ENCODE results near the gene C2CD5. TPM values are rescaled to one million over a fixed set of nuclear protein-coding genes. Genes with fewer than 3 reads are reported as not detected.
"Not testable (repeated sequence)": the region's sequence is repeated elsewhere in the genome, so short reads cannot be mapped to it uniquely, and the experiment has no call there.

Gene C2CD5
- total and polyA plus RNA-seq, 2 donors = 26.5 to 45.7 TPM

DNA sequence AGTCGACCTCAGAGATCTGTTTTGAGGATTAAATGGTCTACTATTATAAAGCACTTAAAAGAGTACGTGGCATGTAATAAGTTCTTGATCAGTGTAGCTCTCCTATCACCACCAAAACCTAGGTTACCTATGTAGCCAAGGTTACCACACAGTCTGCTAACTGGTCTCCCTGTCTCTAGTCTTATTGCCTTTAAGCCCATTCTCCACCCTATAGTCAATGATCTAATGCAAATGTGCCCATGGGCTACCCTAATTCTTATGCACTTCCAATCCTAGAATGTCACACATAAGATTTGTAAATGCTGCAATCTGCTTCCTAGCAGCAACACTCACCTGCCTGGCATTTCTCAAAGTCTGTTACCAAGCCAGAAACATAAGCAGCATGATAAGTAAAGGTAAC is 44.9 kb downstream of the C2CD5 start:
- no peak for DNase-seq (ENCODE audit: low read depth in 6 of 9, low spot score in 9 of 9)
- Histone ChIP-seq H3K4me3 (ENCODE audit: low read length in 2 of 2) (no peak overlapping the region), H3K9me3 (ENCODE audit: control insufficient read depth in 2 of 2, insufficient read depth in 1 of 2, low read length in 1 of 2) (no peaks in the 10 kb centered on the region), H3K36me3 (ENCODE audit: control insufficient read depth in 2 of 2, insufficient read depth in 2 of 2, low read length in 1 of 2) (peaks cover 3 to 15% of the 10 kb centered on the region in 2 donors), H3K27me3 (ENCODE audit: control insufficient read depth in 2 of 2, insufficient read depth in 1 of 2, low read length in 1 of 2) (no peaks in the 10 kb centered on the region), H3K27ac (ENCODE audit: low read depth in 1 of 2, low read length in 1 of 2) (no peak overlapping the region), H3K4me1 (ENCODE audit: control insufficient read depth in 2 of 2, insufficient read depth in 2 of 2, low read length in 2 of 2) (no peaks in the 10 kb centered on the region)
- 97% methylated on average over 2 of the region's 2 CpGs for WGBS

DNA sequence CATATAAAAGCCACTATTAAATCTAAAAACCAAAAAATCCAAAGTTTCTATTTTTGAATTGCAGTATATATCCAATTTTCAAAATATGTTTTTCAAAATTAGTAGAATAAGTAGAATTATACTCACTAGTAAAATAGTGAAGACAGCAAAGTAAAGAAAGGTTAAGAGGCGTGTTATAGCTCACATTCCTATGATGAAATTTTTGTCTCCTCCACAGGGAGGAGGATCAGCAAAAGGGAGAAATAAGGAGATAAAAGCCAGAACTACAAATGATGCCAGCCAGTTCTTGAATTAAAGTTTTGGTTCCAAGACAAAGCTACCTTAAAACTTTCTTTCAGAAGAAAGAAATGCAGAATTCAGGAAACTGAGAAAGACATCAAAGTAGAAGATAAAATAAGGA is 50.0 kb downstream of the C2CD5 start:
- H3K4me3 ChIP-seq (ENCODE audit: low read length in 2 of 2) = no peak overlapping the region
- no peaks in the 10 kb centered on the region for H3K27me3 ChIP-seq (ENCODE audit: control insufficient read depth in 2 of 2, insufficient read depth in 1 of 2, low read length in 1 of 2)
- H3K9me3 ChIP-seq (ENCODE audit: control insufficient read depth in 2 of 2, insufficient read depth in 1 of 2, low read length in 1 of 2) = no peaks in the 10 kb centered on the region
- H3K4me1 ChIP-seq (ENCODE audit: control insufficient read depth in 2 of 2, insufficient read depth in 2 of 2, low read length in 2 of 2) = no peaks in the 10 kb centered on the region
- no peak for DNase-seq (ENCODE audit: low read depth in 6 of 9, low spot score in 9 of 9)
- H3K27ac ChIP-seq (ENCODE audit: low read depth in 1 of 2, low read length in 1 of 2) = no peak overlapping the region
- WGBS = 96% methylated on average over 1 of the region's 1 CpG
- peaks cover 12 to 28% of the 10 kb centered on the region in 2 donors for H3K36me3 ChIP-seq (ENCODE audit: control insufficient read depth in 2 of 2, insufficient read depth in 2 of 2, low read length in 1 of 2)

DNA sequence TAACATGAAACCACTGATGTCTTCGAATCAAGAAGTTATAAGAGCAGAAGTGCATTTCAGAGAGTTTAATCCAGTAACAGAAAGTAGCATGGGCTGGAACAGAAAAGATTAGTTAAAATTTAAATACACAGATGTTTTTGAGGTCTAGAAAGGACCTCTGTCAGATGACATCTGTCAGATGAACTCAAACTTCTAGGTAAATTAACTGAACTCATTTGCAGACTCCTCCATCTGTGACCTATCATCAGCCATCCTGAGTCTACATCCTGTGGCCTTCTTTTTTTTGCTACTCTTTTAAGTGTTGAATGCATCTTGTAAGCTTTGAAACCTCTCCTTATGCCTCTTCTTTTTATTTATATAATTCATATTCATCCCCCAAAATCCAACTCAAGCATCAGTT is 53.3 kb downstream of the C2CD5 start:
- Histone ChIP-seq H3K27ac (ENCODE audit: low read depth in 1 of 2, low read length in 1 of 2) (no peak overlapping the region), H3K9me3 (ENCODE audit: control insufficient read depth in 2 of 2, insufficient read depth in 1 of 2, low read length in 1 of 2) (no peaks in the 10 kb centered on the region), H3K4me3 (ENCODE audit: low read length in 2 of 2) (no peak overlapping the region), H3K4me1 (ENCODE audit: control insufficient read depth in 2 of 2, insufficient read depth in 2 of 2, low read length in 2 of 2) (no peaks in the 10 kb centered on the region), H3K36me3 (ENCODE audit: control insufficient read depth in 2 of 2, insufficient read depth in 2 of 2, low read length in 1 of 2) (peaks cover 12 to 38% of the 10 kb centered on the region in 2 donors), H3K27me3 (ENCODE audit: control insufficient read depth in 2 of 2, insufficient read depth in 1 of 2, low read length in 1 of 2) (no peaks in the 10 kb centered on the region)
- 91% methylated on average over 1 of the region's 1 CpG for WGBS
- no peak for DNase-seq (ENCODE audit: low read depth in 6 of 9, low spot score in 9 of 9)

DNA sequence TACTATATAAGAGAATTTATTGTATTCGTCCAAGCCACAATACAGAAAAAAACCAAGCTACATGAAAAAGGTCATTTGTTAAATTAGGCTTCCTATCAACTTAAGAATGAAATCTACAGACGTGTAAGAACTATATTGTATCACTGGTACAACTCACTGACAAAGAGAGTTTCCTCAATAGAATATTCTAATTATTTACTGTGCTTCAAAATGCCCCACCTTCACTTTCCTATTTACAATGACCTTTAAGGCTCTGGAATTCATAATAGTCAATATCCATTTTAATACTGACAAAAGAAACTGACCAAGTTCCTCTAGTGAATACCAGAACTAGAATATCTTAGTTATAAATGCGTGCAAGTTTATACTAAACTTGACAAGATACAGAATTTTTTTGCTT is 55.9 kb downstream of the C2CD5 start:
- H3K9me3 ChIP-seq (ENCODE audit: control insufficient read depth in 2 of 2, insufficient read depth in 1 of 2, low read length in 1 of 2) = no peaks in the 10 kb centered on the region
- 98% methylated on average over 3 of the region's 3 CpGs for WGBS

DNA sequence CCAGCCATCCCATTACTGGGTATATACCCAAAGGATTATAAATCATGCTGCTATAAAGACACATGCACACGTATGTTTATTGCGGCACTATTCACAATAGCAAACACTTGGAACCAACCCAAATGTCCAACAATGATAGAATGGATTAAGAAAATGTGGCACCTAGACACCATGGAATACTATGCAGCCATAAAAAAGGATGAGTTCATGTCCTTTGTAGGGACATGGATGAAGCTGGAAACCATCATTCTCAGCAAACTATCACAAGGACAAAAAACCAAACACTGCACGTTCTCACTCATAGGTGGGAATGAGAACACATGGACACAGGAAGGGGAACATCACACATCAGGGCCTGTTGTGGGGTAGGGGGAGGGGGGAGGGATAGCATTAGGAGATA is 56.7 kb downstream of the C2CD5 start:
- H3K4me3 ChIP-seq (ENCODE audit: low read length in 2 of 2); H3K9me3 ChIP-seq (ENCODE audit: control insufficient read depth in 2 of 2, insufficient read depth in 1 of 2, low read length in 1 of 2); DNase-seq (ENCODE audit: low read depth in 6 of 9, low spot score in 9 of 9); H3K4me1 ChIP-seq (ENCODE audit: control insufficient read depth in 2 of 2, insufficient read depth in 2 of 2, low read length in 2 of 2); H3K27me3 ChIP-seq (ENCODE audit: control insufficient read depth in 2 of 2, insufficient read depth in 1 of 2, low read length in 1 of 2); H3K27ac ChIP-seq (ENCODE audit: low read depth in 1 of 2, low read length in 1 of 2): not testable (repeated sequence)
- 99% methylated on average over 3 of the region's 3 CpGs for WGBS
- peaks cover 14 to 49% of the 10 kb centered on the region in 2 donors for H3K36me3 ChIP-seq (ENCODE audit: control insufficient read depth in 2 of 2, insufficient read depth in 2 of 2, low read length in 1 of 2)

More for the DNA sequence above, 55.9 kb downstream of the C2CD5 start:
- Histone ChIP-seq H3K27me3 (ENCODE audit: control insufficient read depth in 2 of 2, insufficient read depth in 1 of 2, low read length in 1 of 2) (no peaks in the 10 kb centered on the region), H3K36me3 (ENCODE audit: control insufficient read depth in 2 of 2, insufficient read depth in 2 of 2, low read length in 1 of 2) (peaks cover 14 to 49% of the 10 kb centered on the region in 2 donors), H3K4me3 (ENCODE audit: low read length in 2 of 2) (no peak overlapping the region), H3K27ac (ENCODE audit: low read depth in 1 of 2, low read length in 1 of 2) (no peak overlapping the region), H3K4me1 (ENCODE audit: control insufficient read depth in 2 of 2, insufficient read depth in 2 of 2, low read length in 2 of 2) (no peaks in the 10 kb centered on the region)
- no peak for DNase-seq (ENCODE audit: low read depth in 6 of 9, low spot score in 9 of 9)

DNA sequence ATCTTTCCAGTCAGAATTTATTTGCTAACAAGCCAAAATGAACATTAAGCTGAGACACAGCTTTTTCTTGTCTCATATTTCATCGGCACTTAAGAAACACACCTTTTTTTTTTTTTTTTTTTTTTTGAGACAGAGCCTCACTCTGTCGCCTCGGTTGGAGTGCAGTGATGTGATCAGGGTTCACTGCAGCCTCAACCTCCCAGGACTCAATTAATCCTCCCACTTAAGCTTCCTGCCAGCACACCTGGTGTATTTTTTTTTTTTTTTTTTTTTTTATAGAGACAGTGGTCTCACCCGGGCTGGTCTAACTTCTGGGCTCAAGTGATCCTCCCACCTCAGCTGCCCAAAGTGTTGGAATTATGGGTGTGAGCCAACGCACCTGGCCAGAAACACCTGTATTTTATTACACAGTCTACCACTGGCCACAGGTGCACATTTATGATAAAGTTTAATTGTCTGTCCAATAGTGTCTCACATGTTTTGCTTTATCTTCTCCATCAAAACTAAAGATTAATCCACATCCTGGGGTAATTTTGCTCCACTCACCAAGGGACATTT is 62.7 kb downstream of the C2CD5 start:
- Histone ChIP-seq H3K27me3 (ENCODE audit: control insufficient read depth in 2 of 2, insufficient read depth in 1 of 2, low read length in 1 of 2) (no peaks in the 10 kb centered on the region), H3K36me3 (ENCODE audit: control insufficient read depth in 2 of 2, insufficient read depth in 2 of 2, low read length in 1 of 2) (peaks cover 4 to 31% of the 10 kb centered on the region in 2 donors), H3K9me3 (ENCODE audit: control insufficient read depth in 2 of 2, insufficient read depth in 1 of 2, low read length in 1 of 2) (no peaks in the 10 kb centered on the region), H3K27ac (ENCODE audit: low read depth in 1 of 2, low read length in 1 of 2) (no peak overlapping the region), H3K4me1 (ENCODE audit: control insufficient read depth in 2 of 2, insufficient read depth in 2 of 2, low read length in 2 of 2) (no peaks in the 10 kb centered on the region), H3K4me3 (ENCODE audit: low read length in 2 of 2) (no peak overlapping the region)
- 90% methylated on average over 5 of the region's 5 CpGs for WGBS
- peak in 1 of 9 donors; percentile 6 for DNase-seq (ENCODE audit: low read depth in 6 of 9, low spot score in 9 of 9)

DNA sequence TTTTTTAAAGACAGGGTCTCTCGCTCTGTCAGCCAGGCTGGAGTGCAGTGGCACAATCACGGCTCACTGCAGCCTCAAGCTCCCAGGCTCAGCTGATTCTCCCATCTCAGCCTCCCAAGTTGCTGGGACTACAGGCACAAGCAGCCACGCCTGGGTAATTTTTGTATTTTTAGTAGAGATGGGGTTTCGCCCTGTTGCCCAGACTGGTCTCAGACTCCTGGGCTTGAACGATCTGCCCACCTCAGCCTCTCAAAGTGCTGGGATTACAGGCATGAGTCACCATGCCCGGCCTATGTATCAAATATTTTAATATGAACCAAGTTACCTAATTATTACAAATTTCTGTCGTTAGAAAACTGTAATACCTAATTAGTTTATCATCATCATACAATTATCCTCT is 63.5 kb downstream of the C2CD5 start:
- not testable (repeated sequence) for H3K9me3 ChIP-seq (ENCODE audit: control insufficient read depth in 2 of 2, insufficient read depth in 1 of 2, low read length in 1 of 2); H3K4me3 ChIP-seq (ENCODE audit: low read length in 2 of 2); H3K27me3 ChIP-seq (ENCODE audit: control insufficient read depth in 2 of 2, insufficient read depth in 1 of 2, low read length in 1 of 2); H3K27ac ChIP-seq (ENCODE audit: low read depth in 1 of 2, low read length in 1 of 2); H3K4me1 ChIP-seq (ENCODE audit: control insufficient read depth in 2 of 2, insufficient read depth in 2 of 2, low read length in 2 of 2); DNase-seq (ENCODE audit: low read depth in 6 of 9, low spot score in 9 of 9)
- H3K36me3 ChIP-seq (ENCODE audit: control insufficient read depth in 2 of 2, insufficient read depth in 2 of 2, low read length in 1 of 2) = peaks cover 4 to 29% of the 10 kb centered on the region in 2 donors
- WGBS = 95% methylated on average over 7 of the region's 7 CpGs

DNA sequence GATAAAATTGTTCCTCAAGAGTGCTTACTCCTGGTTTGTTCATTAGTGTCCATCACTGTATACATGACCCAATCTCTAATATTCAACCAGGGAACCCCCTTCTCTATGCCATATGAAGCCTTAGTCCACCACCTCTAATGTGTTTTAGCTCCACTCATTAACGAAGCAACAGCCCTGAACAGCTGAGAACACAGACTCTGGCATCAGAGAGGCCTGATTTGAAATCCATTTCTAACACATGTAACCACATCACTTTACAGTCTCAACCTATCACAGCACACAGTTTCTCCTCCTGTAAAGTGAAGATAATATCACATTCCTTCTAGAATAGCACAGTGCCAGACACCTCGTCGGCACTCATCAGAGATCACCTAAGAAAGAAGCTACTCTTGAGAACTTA is 64.3 kb downstream of the C2CD5 start:
- Histone ChIP-seq H3K4me1 (ENCODE audit: control insufficient read depth in 2 of 2, insufficient read depth in 2 of 2, low read length in 2 of 2) (no peaks in the 10 kb centered on the region), H3K27me3 (ENCODE audit: control insufficient read depth in 2 of 2, insufficient read depth in 1 of 2, low read length in 1 of 2) (no peaks in the 10 kb centered on the region), H3K4me3 (ENCODE audit: low read length in 2 of 2) (no peak overlapping the region), H3K9me3 (ENCODE audit: control insufficient read depth in 2 of 2, insufficient read depth in 1 of 2, low read length in 1 of 2) (no peaks in the 10 kb centered on the region), H3K36me3 (ENCODE audit: control insufficient read depth in 2 of 2, insufficient read depth in 2 of 2, low read length in 1 of 2) (peaks cover 4 to 29% of the 10 kb centered on the region in 2 donors), H3K27ac (ENCODE audit: low read depth in 1 of 2, low read length in 1 of 2) (no peak overlapping the region)
- 85% methylated on average over 3 of the region's 3 CpGs for WGBS
- peak in 1 of 9 donors; percentile 19 for DNase-seq (ENCODE audit: low read depth in 6 of 9, low spot score in 9 of 9)

DNA sequence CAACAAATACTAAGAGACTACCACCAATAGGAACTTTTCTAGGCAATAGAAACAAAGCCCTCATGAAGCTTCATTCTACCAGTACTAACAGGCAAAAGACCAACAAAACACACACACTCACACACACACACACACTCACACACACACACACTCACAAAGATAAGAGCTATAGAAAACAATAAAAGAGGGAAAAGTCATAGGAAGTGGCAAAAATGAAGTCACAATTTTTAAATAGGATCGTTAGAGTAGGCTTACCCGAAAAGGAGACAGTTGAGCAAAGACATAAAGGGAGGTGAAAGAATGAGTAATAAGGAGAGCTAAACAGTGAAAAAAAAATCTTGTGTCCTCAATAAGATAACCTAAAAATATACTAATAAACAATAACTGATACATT is 66.5 kb downstream of the C2CD5 start:
- Histone ChIP-seq H3K4me3 (ENCODE audit: low read length in 2 of 2) (no peak overlapping the region), H3K27me3 (ENCODE audit: control insufficient read depth in 2 of 2, insufficient read depth in 1 of 2, low read length in 1 of 2) (no peaks in the 10 kb centered on the region), H3K27ac (ENCODE audit: low read depth in 1 of 2, low read length in 1 of 2) (no peak overlapping the region), H3K9me3 (ENCODE audit: control insufficient read depth in 2 of 2, insufficient read depth in 1 of 2, low read length in 1 of 2) (no peaks in the 10 kb centered on the region), H3K4me1 (ENCODE audit: control insufficient read depth in 2 of 2, insufficient read depth in 2 of 2, low read length in 2 of 2) (no peaks in the 10 kb centered on the region), H3K36me3 (ENCODE audit: control insufficient read depth in 2 of 2, insufficient read depth in 2 of 2, low read length in 1 of 2) (peaks cover 4 to 24% of the 10 kb centered on the region in 2 donors)
- WGBS = 96% methylated on average over 2 of the region's 2 CpGs
- no peak for DNase-seq (ENCODE audit: low read depth in 6 of 9, low spot score in 9 of 9)
